HL-60 (cell line): ENCODE data around the gene LRRC1.

ENCODE experiments used
- DNase-seq, 2 experiments: peaks; one replicate each; pipeline ENCODE4 v3.0.0-alpha.2; 2010 to 2020; ENCODE audit warnings: low read depth in 1 of 2, low spot score in 1 of 2
- H3K27ac ChIP-seq: fragments of 250-450 bp; sonication (Bioruptor Pico); replicated peaks from 2 replicates; pipeline ENCODE4 v1.5.1; 2020; ENCODE audit warnings: mild to moderate bottlenecking, moderate library complexity
- H3K27me3 ChIP-seq: fragments of 250-450 bp; sonication (Bioruptor Pico); 2 replicates; pipeline ENCODE4 v1.5.1; 2021; ENCODE audit warnings: mild to moderate bottlenecking, moderate library complexity; ENCODE audit not compliant: insufficient read depth, poor library complexity, severe bottlenecking
- H3K4me3 ChIP-seq: replicated peaks from 2 replicates; pipeline ENCODE4 v1.5.1; 2011; ENCODE audit warnings: mild to moderate bottlenecking, control low read depth, low read length; ENCODE audit not compliant: insufficient read depth
- CTCF ChIP-seq: IDR thresholded peaks from one replicate; pipeline ENCODE4 v1.5.1; 2011; ENCODE audit warnings: low read length, control low read depth, inconsistent platforms; ENCODE audit not compliant: insufficient read depth
- GABPA ChIP-seq: IDR thresholded peaks from 2 replicates; pipeline ENCODE4 v1.6.1; 2012; ENCODE audit warnings: low read depth
- POLR2AphosphoS5 ChIP-seq: IDR thresholded peaks from 2 replicates; pipeline ENCODE4 v1.6.1; 2012; ENCODE audit warnings: low read depth
- SPI1 ChIP-seq: IDR thresholded peaks from 2 replicates; pipeline ENCODE4 v1.6.1; 2012; ENCODE audit warnings: low read depth, mild to moderate bottlenecking, borderline replicate concordance
- TF ChIP-seq, protein P1 (sequence below): IDR thresholded peaks from 2 replicates; pipeline ENCODE4 v1.6.1; 2012; ENCODE audit warnings: low read depth; ENCODE audit not compliant: insufficient replicate concordance

LRRC1 gene

DNA sequence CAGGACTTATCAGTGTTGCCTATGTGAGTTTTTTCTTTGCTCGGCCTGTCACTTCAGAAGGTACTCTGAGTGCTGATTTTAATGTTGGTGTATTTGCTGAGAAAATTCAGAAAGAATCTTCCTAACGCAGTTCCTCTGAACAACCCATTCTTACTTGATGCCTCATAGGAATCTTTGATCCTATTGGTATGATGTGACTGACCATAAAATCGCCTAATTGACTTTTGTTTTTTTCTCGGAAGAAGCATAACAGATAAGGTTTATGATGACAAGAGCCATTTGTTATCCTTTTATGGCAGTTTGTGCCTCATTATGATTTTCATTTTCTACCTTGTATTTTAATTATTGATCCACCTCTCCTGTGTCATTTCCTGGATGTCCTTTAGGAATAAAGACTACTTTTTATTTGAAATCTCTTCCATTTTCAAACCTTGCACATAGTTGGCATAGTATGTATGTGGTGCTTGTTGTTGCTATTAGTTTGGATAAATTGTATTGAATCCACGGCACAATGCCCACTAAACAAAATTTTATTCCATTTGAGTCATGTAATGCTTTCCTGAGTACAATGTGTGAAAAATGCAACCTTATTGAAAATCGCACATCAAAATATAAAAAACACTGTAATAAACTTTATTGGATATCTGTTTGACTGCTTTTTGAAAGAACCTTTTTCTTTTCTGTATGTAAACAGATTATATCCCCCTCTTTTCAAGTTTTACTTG, 37.3 kb downstream of the LRRC1 start:
- Histone ChIP-seq H3K27ac (no peak overlapping the region), H3K27me3 (no peaks in the 10 kb centered on the region), H3K4me3 (no peak overlapping the region)
- no peak for DNase-seq
- TF ChIP-seq SPI1: no peak
- no peak for TF ChIP-seq GABPA
- TF ChIP-seq CTCF: no peak
- TF ChIP-seq, protein P1, sequence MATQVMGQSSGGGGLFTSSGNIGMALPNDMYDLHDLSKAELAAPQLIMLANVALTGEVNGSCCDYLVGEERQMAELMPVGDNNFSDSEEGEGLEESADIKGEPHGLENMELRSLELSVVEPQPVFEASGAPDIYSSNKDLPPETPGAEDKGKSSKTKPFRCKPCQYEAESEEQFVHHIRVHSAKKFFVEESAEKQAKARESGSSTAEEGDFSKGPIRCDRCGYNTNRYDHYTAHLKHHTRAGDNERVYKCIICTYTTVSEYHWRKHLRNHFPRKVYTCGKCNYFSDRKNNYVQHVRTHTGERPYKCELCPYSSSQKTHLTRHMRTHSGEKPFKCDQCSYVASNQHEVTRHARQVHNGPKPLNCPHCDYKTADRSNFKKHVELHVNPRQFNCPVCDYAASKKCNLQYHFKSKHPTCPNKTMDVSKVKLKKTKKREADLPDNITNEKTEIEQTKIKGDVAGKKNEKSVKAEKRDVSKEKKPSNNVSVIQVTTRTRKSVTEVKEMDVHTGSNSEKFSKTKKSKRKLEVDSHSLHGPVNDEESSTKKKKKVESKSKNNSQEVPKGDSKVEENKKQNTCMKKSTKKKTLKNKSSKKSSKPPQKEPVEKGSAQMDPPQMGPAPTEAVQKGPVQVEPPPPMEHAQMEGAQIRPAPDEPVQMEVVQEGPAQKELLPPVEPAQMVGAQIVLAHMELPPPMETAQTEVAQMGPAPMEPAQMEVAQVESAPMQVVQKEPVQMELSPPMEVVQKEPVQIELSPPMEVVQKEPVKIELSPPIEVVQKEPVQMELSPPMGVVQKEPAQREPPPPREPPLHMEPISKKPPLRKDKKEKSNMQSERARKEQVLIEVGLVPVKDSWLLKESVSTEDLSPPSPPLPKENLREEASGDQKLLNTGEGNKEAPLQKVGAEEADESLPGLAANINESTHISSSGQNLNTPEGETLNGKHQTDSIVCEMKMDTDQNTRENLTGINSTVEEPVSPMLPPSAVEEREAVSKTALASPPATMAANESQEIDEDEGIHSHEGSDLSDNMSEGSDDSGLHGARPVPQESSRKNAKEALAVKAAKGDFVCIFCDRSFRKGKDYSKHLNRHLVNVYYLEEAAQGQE: no peak
- no peak for TF ChIP-seq POLR2AphosphoS5

DNA sequence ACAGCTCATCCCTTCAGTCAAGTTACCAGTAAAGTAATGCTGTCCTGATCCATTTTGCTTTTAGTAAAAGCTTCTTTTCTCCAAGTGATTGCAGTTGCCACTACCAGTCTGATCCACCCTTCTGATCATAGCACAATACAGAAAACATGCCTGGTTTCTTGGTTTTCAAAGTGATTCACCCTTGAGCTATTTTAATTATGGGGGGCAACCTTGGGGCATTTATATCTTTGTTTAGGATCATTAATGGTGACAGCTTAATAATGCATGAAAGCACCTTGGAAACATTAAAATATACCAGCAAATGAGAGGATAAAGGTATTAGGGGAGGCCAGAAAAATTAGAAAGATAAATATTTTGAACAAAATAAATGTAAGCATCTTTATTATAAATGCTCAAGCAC, 38.4 kb downstream of the LRRC1 start:
- Histone ChIP-seq H3K27ac (no peak overlapping the region), H3K27me3 (no peaks in the 10 kb centered on the region), H3K4me3 (no peak overlapping the region)
- no peak for TF ChIP-seq CTCF
- no peak for DNase-seq

DNA sequence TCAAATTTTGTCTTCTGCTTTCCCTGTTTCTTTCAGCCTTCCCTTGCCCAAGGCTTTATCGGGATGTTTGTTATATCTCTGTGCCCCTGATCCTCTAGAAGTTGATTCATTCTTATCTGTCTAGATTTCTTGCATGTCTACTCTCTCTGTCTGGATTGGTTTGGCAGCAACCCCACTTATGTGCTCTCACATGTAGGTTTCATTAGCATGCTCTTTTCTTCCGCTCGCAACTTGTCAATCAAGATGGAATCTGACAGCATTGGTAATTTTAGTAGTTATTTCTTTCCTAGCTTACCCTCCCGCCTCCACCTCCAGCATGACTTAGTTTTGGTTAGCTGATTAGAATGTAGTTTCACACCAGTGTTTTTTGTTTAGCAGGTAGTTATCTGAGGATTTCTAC, 39.3 kb downstream of the LRRC1 start:
- no peak for TF ChIP-seq SPI1
- TF ChIP-seq, protein P1: no peak
- no peak for TF ChIP-seq CTCF
- TF ChIP-seq GABPA: no peak
- TF ChIP-seq POLR2AphosphoS5: no peak
- no peak overlapping the region for H3K27ac ChIP-seq
- no peak overlapping the region for H3K4me3 ChIP-seq
- no peaks in the 10 kb centered on the region for H3K27me3 ChIP-seq
- DNase-seq: no peak
